K562 (cell line): ENCODE data around the gene MAST1. TPM values are rescaled to one million over a fixed set of nuclear protein-coding genes. Genes with fewer than 3 reads are reported as not detected.

ENCODE experiments used
- ATF6 ChIP-seq: sonication (generic); formaldehyde crosslinking; IDR thresholded peaks from 2 replicates; pipeline ENCODE4 v1.4.0; 2020; ENCODE audit warnings: mild to moderate bottlenecking, missing genetic modification reagents
- CAMTA2 ChIP-seq: fragments of 250-450 bp; sonication (Bioruptor Pico); conservative IDR thresholded peaks from 2 replicates; pipeline ENCODE4 v1.5.1; 2022
- CTBP1 ChIP-seq: fragments of 450-650 bp; IDR thresholded peaks from 2 replicates; pipeline ENCODE4 v1.6.1; 2016; ENCODE audit warnings: borderline replicate concordance
- E2F1 ChIP-seq: sonication (generic); formaldehyde crosslinking; IDR thresholded peaks from 2 replicates; pipeline ENCODE4 v1.8.1; 2023; ENCODE audit warnings: mild to moderate bottlenecking, missing genetic modification reagents, moderate library complexity
- ELF4 ChIP-seq: fragments of 450-650 bp; formaldehyde crosslinking; IDR thresholded peaks from 2 replicates; pipeline ENCODE4 v1.4.0; 2022; ENCODE audit warnings: missing genetic modification characterization
- NFRKB ChIP-seq: fragments of 450-650 bp; IDR thresholded peaks from 2 replicates; pipeline ENCODE4 v1.6.1; 2016; ENCODE audit warnings: low read depth
- PTTG1 ChIP-seq: fragments of 450-650 bp; IDR thresholded peaks from 2 replicates; pipeline ENCODE4 v1.6.1; 2016; ENCODE audit warnings: low read depth, mild to moderate bottlenecking, missing genetic modification characterization, missing compliant biosample characterization
- TCF7L2 ChIP-seq: fragments of 150-350 bp; IDR thresholded peaks from 2 replicates; pipeline ENCODE4 v1.6.1; 2016; ENCODE audit warnings: low read depth, mild to moderate bottlenecking, low read length, moderate library complexity
- ZBTB17 ChIP-seq: fragments of 450-650 bp; formaldehyde crosslinking; IDR thresholded peaks from 2 replicates; pipeline ENCODE4 v1.4.0; 2020; ENCODE audit warnings: mild to moderate bottlenecking
- ZBTB7A ChIP-seq: IDR thresholded peaks from 2 replicates; pipeline ENCODE4 v1.6.1; 2011; ENCODE audit warnings: low read depth, mild to moderate bottlenecking, low read length, moderate library complexity, borderline replicate concordance; ENCODE audit not compliant: control insufficient read depth
- polyA plus RNA-seq, 8 experiments: library from polyadenylated mRNA; depleted of rRNA in 4 of 8; stranded (reverse) in 5 of 8; unstranded in 3 of 8; fragments of >200 nt; fragmentation: Nextera tagmentation in 2 of 8; fragmentation: Illumina TruSeq in 1 of 8; extraction: Ambion mirVana in 2 of 8; extraction: Trizol in 1 of 8; gene quantifications; 2 replicates each; pipeline versions ENCODE4 v1.2.1 to v1.2.3, GENCODE V29; 2011 to 2014; ENCODE audit warnings: inconsistent platforms in 1 of 8, missing spikeins in 1 of 8
- total RNA-seq, 7 experiments: library from RNA; depleted of rRNA in 6 of 7; stranded (reverse); fragments of >200 nt in 6 of 7; fragmentation: Illumina TruSeq in 2 of 7; extraction: Trizol in 2 of 7; gene quantifications; 2 replicates each; pipeline versions ENCODE4 v1.2.1 to v1.2.3, GENCODE V29; 2011 to 2021; ENCODE audit warnings: low replicate concordance in 1 of 7
- TF ChIP-seq, protein P1 (sequence below), 2 experiments: fragments of 450-650 bp in 1 of 2; sonication (generic) in 1 of 2; formaldehyde crosslinking in 1 of 2; IDR thresholded peaks; 2 replicates each; pipeline versions ENCODE4 v1.7.1 to v1.9.0; 2016 to 2022; ENCODE audit warnings: inconsistent platforms in 1 of 2, mild to moderate bottlenecking in 1 of 2, missing genetic modification reagents in 1 of 2

Gene MAST1
- total and polyA plus RNA-seq, 9 of the 15 experiments (the other 6 are each of a cell fraction or from before 2014, with no cell fraction given), result 0.48 to 10.3 (median 3.9) TPM

GRCh38 chr19:12884926-12885748, 46.8 kb downstream of the MAST1 start (continued):
- TF ChIP-seq, protein P1, sequence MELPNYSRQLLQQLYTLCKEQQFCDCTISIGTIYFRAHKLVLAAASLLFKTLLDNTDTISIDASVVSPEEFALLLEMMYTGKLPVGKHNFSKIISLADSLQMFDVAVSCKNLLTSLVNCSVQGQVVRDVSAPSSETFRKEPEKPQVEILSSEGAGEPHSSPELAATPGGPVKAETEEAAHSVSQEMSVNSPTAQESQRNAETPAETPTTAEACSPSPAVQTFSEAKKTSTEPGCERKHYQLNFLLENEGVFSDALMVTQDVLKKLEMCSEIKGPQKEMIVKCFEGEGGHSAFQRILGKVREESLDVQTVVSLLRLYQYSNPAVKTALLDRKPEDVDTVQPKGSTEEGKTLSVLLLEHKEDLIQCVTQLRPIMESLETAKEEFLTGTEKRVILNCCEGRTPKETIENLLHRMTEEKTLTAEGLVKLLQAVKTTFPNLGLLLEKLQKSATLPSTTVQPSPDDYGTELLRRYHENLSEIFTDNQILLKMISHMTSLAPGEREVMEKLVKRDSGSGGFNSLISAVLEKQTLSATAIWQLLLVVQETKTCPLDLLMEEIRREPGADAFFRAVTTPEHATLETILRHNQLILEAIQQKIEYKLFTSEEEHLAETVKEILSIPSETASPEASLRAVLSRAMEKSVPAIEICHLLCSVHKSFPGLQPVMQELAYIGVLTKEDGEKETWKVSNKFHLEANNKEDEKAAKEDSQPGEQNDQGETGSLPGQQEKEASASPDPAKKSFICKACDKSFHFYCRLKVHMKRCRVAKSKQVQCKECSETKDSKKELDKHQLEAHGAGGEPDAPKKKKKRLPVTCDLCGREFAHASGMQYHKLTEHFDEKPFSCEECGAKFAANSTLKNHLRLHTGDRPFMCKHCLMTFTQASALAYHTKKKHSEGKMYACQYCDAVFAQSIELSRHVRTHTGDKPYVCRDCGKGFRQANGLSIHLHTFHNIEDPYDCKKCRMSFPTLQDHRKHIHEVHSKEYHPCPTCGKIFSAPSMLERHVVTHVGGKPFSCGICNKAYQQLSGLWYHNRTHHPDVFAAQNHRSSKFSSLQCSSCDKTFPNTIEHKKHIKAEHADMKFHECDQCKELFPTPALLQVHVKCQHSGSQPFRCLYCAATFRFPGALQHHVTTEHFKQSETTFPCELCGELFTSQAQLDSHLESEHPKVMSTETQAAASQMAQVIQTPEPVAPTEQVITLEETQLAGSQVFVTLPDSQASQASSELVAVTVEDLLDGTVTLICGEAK (IDR thresholded peaks at IDR 0.05), result peak; percentile 73; the same call in 1 of the 2 replicates
- TF ChIP-seq, protein P1 (CRISPR knock-in tag; IDR thresholded peaks at IDR 0.05), result no peak
- TF ChIP-seq ELF4 (CRISPR knock-in tag), result 0 out of 2 replicates have a peak, but pooled peaks have one; percentile 50
- TF ChIP-seq ZBTB7A, result peak; percentile 42; the same call in 1 of the 2 replicates
- TF ChIP-seq TCF7L2, result 0 out of 2 replicates have a peak, but pooled peaks have one; percentile 18
- peak; percentile 71; the same call in 1 of the 2 replicates for TF ChIP-seq NFRKB
- TF ChIP-seq PTTG1 (tag), result no peak
- TF ChIP-seq CTBP1, result peak; percentile 99
- TF ChIP-seq ZBTB17 (CRISPR knock-in tag), result peak; percentile 53; the same call in 1 of the 2 replicates
- TF ChIP-seq CAMTA2 (CRISPR knock-in tag), result 0 out of 2 replicates have a peak, but pooled peaks have one; percentile 36
- peak; percentile 61 for TF ChIP-seq ATF6 (CRISPR knock-in tag)
- TF ChIP-seq E2F1 (CRISPR knock-in tag), result peak; percentile 73
